Measurements from ENCODE around the gene HSD3B1. TPM values are rescaled to one million over a fixed set of nuclear protein-coding genes. Genes with fewer than 3 reads are reported as not detected.

HSD3B1 gene
- polyA plus RNA-seq, 1 of the 3 experiments (the other 2 are of a cell fraction), result not detected

GRCh38 chr1:119492763-119493162 is 14.2 kb upstream of the HSD3B1 start:
- Histone ChIP-seq H3K36me3 (replicated peaks in 1 of 2; ENCODE audit: control insufficient read depth in 1 of 2, insufficient read depth in 2 of 2, low read length in 1 of 2) (no peaks in the 10 kb centered on the region), H3K9ac (no peak overlapping the region), H3K4me1 (ENCODE audit: control insufficient read depth in 1 of 2, insufficient read depth in 2 of 2, low read depth in 1 of 2, low read length in 1 of 2) (no peaks in the 10 kb centered on the region), H4K20me1 (ENCODE audit: insufficient read depth) (no peaks in the 10 kb centered on the region), H3K27me3 (ENCODE audit: insufficient read depth) (no peaks in the 10 kb centered on the region; the same call in 1 of the 2 replicates), H3K27ac (ENCODE audit: low read depth in 2 of 2, low read length in 1 of 2) (no peak overlapping the region), H3K4me2 (no peak overlapping the region), H3K79me2 (ENCODE audit: insufficient read depth) (no peaks in the 10 kb centered on the region), H3K4me3 (ENCODE audit: low read depth in 2 of 2, low read length in 1 of 2) (no peak overlapping the region), H3F3A (replicated peaks; ENCODE audit: insufficient read depth) (no peaks in the 10 kb centered on the region), H3K9me3 (no peaks in the 10 kb centered on the region), H2AFZ (ENCODE audit: low read depth) (no peak overlapping the region), H3K9me2 (no peaks in the 10 kb centered on the region)
- POLR2A ChIA-PET, result no interaction called here
- DNase-seq, result no peak
- WGBS (ENCODE audit: low lambda C conversion rate), result 0% methylated on average over 2 of the region's 2 CpGs
- TF ChIP-seq SMC3 (IDR thresholded peaks at IDR 0.05; ENCODE audit: low read depth, low read length) (no peak), ZBTB33 (IDR thresholded peaks at IDR 0.05; ENCODE audit: borderline replicate concordance, low read depth) (no peak), GATA2 (CRISPR knock-in tag; IDR thresholded peaks at IDR 0.05) (no peak), RFX5 (IDR thresholded peaks at IDR 0.05; ENCODE audit: low read length) (no peak), PBX3 (IDR thresholded peaks at IDR 0.05) (no peak), TAF1 (IDR thresholded peaks at IDR 0.05; ENCODE audit: borderline replicate concordance, low read depth, low read length) (no peak), MXI1 (IDR thresholded peaks at IDR 0.05; ENCODE audit: low read depth, low read length) (no peak), NRF1 (IDR thresholded peaks at IDR 0.05; ENCODE audit: low read depth, low read length) (no peak), TCF12 (IDR thresholded peaks at IDR 0.05) (no peak), REST (IDR thresholded peaks at IDR 0.05; ENCODE audit: low read depth, low read length) (no peak), MAX (IDR thresholded peaks at IDR 0.05; ENCODE audit: low read depth) (no peak), YY1 (IDR thresholded peaks at IDR 0.05; ENCODE audit: low read depth) (no peak), FOXM1 (IDR thresholded peaks at IDR 0.05; ENCODE audit: low read depth) (no peak), EP300 (IDR thresholded peaks at IDR 0.05; ENCODE audit: borderline replicate concordance in 1 of 2, low read depth in 1 of 2, low read length in 1 of 2) (no peak), FOSL2 (IDR thresholded peaks at IDR 0.05; ENCODE audit: borderline replicate concordance, low read depth) (no peak), ELF1 (IDR thresholded peaks at IDR 0.05) (no peak)
- CTCF ChIA-PET, result no interaction called here
